ENCODE measurements around the gene COA8.

COA8 gene

GRCh38 chr14:103538291-103539055, 24.3 kb upstream of the COA8 start:
- no peak for DNase-seq

DNA sequence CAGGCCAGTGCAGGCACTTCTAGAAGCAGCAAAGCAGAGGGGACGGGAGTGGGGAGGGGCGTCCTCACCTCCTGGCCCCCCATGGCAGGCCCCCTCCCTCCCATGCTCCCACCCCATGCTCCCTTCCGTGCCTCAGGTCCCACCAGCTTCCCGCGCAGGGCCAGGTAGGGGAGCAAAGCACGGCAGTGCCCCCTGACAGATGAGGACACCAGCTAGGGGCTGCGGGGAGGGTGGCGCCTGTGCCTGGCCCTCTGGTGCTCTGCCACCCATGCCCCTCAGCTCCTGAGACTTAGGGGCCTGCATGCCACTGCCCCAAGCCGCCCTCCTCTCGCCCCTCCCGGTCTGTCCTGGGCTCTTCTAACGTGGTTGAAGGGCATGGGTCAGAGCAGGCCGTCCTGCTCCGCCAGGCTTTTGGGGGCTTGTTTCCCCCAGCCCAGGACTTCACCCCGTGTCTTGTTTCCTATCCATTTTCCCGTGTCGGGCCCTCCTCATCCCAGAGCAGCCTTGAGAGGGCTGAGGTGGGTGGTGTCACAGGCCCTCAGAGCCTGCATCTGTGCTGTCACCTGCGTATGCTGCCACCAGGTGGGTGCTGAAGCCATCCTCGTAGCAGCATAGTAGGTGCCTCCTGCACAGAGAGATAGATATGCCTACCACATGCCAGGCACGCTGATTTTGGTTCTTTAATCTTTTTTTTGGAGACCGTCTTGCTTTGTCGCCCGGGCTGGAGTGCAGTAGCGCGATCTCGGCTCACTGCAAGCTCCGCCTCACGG, 23.5 kb upstream of the COA8 start:
- DNase-seq = no peak

DNA sequence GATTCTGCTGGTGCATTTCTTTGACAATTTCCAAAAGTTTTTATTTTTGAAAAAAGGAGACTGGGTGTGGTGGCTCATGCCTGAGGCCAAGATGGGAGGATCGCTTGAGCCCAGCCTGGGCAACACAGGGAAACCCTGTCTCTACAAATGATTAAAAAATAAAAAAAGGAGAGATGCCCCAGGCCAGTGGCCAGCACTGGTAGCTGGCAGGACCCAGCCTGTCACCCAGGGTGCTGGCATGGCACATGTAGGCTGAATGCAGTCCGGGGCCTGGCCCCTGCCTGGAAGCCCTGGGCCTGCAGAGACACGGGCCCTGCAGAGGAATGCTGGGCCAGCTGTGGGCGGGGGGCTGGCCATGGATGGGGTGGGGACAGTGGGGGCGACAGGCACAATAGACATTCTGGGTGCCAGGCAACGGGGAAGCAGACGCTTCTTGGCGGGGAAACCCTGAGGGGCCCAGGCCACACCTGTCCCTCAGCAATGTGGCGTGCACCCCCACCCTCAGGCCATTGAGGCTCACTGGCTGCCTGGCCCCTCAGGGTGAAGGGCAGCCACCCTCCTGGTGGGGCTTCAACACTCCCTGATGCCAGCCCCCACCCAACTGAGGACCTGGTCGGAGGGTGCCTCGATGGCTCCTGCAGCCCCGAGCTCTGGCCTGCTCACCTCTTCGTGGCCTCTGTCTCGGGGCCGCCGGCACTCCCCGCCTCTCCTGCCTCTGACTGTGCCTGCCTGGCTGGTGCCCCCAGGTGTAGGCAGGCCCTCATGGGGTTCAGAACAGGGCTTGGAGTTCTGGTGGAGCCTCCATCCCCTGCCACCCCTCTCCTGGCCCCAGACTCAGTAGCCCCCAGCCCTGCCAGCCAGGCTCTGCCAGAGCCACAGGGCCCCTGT, 21.7 kb upstream of the COA8 start:
- DNase-seq = no peak

GRCh38 chr14:103541709-103542604, 20.8 kb upstream of the COA8 start:
- DNase-seq = peak; percentile 17

DNA sequence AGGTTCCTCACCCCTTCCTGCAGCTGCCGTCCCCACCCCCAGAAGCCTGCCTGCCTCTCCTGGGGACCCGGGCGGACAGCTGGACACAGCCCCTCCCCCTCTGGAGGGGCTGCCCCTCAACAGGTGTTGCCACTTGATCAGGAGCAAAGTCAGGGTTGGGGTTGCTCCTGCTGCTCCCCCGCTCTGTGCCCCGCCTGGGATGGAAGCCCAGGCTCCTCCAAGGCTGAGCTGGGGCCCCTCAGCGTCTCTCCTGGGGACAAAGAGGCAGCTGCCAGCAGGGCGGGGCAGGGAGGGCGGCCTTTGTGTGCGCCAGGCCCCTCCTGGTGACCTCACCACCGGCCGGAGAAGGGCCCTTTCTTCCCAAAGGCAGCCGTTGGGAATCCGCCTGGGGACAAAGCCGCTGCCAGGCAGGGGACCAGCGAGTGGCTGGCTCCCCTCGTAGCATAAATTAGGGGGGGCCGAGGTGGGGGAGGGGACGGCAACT, 20.1 kb upstream of the COA8 start:
- DNase-seq = peak; percentile 78

GRCh38 chr14:103543140-103543539, 19.6 kb upstream of the COA8 start:
- DNase-seq = no peak

DNA sequence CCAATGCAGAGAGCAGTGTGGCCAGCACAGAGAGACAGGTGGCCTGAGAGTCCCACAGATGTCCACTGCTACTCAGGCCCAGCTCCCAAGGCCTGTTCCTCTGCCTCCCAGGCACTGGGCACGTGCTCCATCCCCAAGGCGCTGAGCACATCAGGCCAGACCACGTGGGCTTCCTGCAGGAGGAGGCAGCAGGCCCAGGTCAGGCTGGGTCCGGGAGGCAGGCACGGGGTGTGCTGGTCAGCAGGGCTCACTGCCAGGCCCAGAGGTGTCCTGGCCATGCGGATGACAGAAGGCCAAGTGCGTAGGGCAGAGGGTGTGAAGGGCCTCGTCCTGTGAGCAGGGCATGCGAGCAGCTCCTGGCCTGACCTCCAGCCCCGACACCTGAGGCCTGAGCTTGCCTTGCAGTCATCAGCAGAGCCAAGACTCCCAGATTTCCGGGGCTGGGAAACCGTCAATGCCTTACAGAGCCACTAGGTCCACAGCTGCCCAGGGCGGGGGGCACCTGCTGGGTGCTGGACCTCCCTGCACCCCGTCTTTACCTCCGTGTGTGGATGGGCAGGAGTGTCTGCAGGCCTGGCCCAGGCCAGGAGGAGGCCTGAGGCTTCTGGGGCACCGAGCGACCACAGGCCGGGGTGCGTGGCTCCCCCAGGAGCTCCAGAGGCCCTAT, 18.9 kb upstream of the COA8 start:
- DNase-seq = no peak

- DNase-seq = no peak
Measured at GRCh38 chr14:103544388-103545218, 18.2 kb upstream of the COA8 start.

DNA sequence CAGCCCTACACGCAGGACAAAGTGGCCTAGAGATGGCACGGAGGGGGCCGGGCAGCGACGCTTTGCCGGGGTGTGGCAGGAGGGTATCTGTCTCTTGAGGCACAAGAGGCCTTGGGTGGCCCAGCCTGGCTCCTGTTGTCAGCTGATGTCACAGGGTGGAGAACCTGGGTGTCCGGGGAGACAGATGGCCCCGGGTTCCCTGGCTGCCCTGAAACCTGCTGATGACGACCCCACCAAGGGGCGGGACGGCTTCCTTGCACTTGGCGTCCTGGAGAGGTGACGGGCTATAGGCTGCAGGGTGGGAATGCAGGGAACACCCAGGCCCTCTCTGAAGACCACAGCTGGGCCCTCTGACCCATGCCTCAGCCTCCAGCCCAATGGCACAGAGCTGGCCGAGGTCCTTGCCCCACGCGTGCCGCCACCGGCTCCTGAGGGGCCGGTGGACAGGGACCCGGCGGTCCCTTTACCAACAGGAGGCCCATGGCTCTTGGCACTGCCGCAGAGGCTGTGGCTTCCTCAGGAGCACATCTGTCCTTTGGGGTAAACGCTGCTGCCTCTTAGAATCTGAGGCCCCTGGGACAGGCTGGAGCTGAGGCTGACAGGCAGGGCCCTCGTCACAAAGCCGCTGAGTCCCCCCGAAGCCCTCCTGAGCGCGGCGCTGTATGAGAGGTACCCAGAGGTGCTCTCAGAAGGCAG, 17.4 kb upstream of the COA8 start:
- DNase-seq = no peak

- DNase-seq = no peak
Measured at GRCh38 chr14:103545915-103546651, 16.7 kb upstream of the COA8 start.

DNA sequence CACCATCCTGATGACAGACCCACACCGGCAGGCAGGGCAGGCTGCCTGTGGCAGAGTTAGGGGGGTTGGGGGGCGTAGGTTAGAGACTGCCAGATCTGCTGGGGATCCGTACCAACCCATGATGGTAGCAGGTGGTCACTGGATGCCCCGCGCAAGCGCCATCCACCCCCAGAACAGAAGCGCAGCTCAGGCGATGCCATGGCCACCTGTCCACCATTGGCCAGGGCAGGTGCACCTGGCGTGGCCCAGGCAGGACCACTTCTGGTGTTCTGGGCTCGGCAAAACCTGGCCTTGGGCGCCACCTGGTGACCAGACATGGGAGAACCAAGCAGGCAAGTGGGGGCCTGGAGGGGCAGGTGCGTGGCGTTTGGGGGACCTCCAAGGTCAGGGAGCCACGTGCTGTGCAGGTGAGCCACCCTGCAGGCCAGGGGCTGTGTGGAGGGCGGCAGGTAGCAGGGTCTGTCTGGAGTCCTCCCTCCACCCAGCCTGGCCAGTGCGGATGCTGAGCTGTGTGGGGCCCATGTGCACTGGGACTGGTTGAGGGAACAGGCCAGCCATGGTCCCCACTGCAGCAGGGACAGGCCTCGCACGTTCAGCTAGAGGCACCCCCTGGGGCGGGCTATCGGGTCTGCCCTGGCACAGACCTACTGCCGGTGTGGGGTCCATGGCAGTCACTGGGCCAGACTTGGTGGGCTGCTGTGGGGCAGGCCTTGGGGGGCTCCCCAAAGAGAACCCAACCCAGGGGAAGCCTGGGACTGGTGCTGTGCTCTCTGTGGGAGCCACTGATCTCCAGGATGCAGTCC, 15.9 kb upstream of the COA8 start:
- peak; percentile 77 for DNase-seq

- DNase-seq = no peak
Measured at GRCh38 chr14:103547455-103547940, 15.3 kb upstream of the COA8 start.

GRCh38 chr14:103547941-103548462, 14.8 kb upstream of the COA8 start:
- DNase-seq = no peak

GRCh38 chr14:103548463-103549351, 14.1 kb upstream of the COA8 start:
- no peak for DNase-seq

DNA sequence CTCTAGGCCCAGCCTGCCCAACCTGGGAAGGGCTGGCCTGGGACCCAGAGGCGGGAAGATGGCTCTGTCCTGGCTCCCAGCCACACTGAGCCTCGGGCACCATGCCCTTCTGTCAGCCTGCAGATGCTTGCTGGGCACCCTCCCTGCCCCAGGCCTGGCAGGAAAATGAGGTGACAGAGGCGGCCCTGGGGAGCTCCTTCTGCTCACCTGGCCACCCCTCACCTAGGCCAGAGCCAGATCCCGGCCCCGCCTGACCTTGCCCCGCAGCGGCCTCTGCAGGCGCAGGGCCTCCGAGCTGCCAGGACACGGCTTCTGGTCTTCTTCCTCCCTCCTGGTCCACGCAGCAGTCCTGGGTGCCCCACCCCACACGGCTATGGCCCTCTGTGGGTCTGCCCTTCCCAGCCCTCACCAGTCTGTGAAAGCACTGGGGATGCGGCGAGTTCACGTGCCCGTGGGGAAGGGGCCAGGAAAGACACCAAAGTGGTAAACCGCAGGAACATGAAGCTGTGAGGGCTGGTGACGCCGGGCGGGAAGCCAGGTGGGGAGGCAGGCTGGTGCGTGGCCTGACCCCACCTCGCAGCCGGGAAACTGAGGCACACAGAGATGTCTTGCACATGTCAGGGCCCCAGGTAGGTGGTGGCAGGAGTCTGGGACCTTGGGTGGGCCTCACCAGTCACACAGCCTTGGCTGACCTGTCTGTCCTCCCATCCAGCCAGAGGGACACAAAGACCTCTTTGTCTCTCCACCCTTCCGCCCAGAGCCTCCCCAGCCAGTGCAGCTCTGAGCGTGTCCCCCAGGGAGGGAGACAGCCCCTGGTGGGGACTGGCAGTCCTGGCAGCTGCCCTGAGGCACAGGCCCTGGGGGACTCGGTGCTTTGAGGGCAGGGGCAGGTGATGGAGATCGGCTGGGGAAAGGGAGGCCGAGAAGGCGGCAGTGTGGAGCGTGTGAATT, 13.1 kb upstream of the COA8 start:
- no peak for DNase-seq

All from NCI-H774 (cell line).